ENCODE measurements around the gene RNF115. TPM values are rescaled to one million over a fixed set of nuclear protein-coding genes. Genes with fewer than 3 reads are reported as not detected.

RNF115 gene
- total and polyA plus RNA-seq, 2 of the 4 experiments (the other 2 are of a cell fraction), result 13.5 to 22.9 TPM

DNA sequence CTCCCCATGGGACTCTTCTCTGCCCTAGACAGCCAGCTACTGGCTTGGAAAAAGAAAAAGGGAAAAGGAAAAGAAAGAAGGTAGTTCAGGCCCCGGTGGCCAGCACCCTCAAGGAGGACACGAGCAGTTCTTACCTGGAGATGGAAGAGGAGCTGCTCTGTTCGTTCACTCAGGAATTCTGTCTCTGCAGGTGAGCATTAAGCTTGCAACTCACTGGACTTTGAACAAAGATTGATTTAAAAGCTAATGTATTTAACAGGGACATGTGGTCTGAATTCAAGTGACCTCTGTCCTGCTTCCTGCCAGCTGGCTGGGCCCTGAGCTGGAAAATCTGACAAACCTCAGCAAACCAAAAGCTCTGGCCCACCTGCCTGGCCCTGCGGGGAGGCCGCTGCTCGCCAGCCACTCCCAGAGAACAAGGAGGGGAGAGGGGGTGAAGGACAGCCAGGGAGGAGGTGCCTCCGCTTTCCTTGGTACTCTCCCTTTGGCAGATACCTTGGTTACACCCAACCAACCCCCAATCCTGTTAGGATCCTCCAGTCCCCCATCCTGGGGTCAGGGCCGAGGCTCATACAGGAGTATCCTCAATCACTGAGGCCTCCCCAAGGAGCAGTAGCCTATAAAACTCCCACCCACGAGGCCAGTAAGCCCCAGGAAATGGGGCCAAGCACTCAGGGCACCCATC, 116.6 kb downstream of the RNF115 start, which contains the start of gene PDZK1:
PDZK1 (minus strand) TSS at position 186 of the 685 bp plus-strand sequence. CDS start 19,347 bp downstream, outside the sequence.
- H2BK15ac ChIP-seq (ENCODE audit: low read depth, low read length), result peak within 1 kb of the TSS; percentile 18; the same call in 1 of the 3 replicates
- H2AFZ ChIP-seq (replicated peaks; ENCODE audit: low read length, poor library complexity), result peak within 1 kb of the TSS; percentile 81
- no peak within 1 kb of the TSS for H3K4me2 ChIP-seq (ENCODE audit: low read depth, low read length)
- intact Hi-C loops (cut with micrococcal nuclease), result no loop called here
- H2AK9ac ChIP-seq (replicated peaks; ENCODE audit: low read depth, low read length, poor library complexity), result peak within 1 kb of the TSS; percentile 77
- 83% methylated on average over 1 of the region's 9 CpGs; no CpG with 5 or more reads in 1 of the 2 experiments for WGBS, 2 experiments (ENCODE audit: extremely low coverage in 2 of 2, insufficient read length in 1 of 2)
- no peak within 1 kb of the TSS for H3K9ac ChIP-seq (ENCODE audit: low read depth, low read length)
- peak within 1 kb of the TSS; percentile 26; the same call in 1 of the 2 replicates for H3K18ac ChIP-seq (ENCODE audit: low read depth, low read length)
- H3K56ac ChIP-seq (ENCODE audit: extremely low read depth, insufficient read depth, low read length), result no peak within 1 kb of the TSS
- H3K9me1 ChIP-seq (ENCODE audit: insufficient read depth, low read length), result peaks cover 15% of the 10 kb centered on the region
- H3K9me3 ChIP-seq (ENCODE audit: control insufficient read depth, insufficient read depth, low read length), result no peaks in the 10 kb centered on the region
- no peak within 1 kb of the TSS for H2BK5ac ChIP-seq (ENCODE audit: low read depth, low read length, poor library complexity, severe bottlenecking)
- in situ Hi-C loops (cut with MboI; ENCODE audit: low sequenced_read_pairs), result no loop called here
- H3K27me3 ChIP-seq (ENCODE audit: control insufficient read depth, insufficient read depth, low read length), result no peaks in the 10 kb centered on the region
- peak within 1 kb of the TSS; percentile 38 for H3K14ac ChIP-seq (replicated peaks; ENCODE audit: low read depth, low read length)
- peak within 1 kb of the TSS; percentile 15; the same call in 1 of the 2 replicates for H4K5ac ChIP-seq (ENCODE audit: low read depth, low read length)
- peak within 1 kb of the TSS; percentile 70 for H2BK120ac ChIP-seq (ENCODE audit: low read depth, low read length)
- H3K36me3 ChIP-seq (ENCODE audit: control insufficient read depth, insufficient read depth, low read length), result no peaks in the 10 kb centered on the region
- ChIA-PET POLR2A (ENCODE audit: unreplicated experiment) (no interaction called here), CTCF (interaction anchor here (1.2 to 1.9 kb wide), 2 partner anchors 12 to 14 kb away, joined by 3 to 4 read pairs; no protein-coding TSS in a partner anchor)
- peak within 1 kb of the TSS; percentile 86 for H3K23ac ChIP-seq (ENCODE audit: low read depth, low read length)
- DNase-seq (no peak), ATAC-seq (ENCODE audit: low read depth) (no peak)
- no peak within 1 kb of the TSS for H3K4me3 ChIP-seq (ENCODE audit: insufficient read depth, low read depth, low read length)
- no peaks in the 10 kb centered on the region for H3K79me1 ChIP-seq (ENCODE audit: low read depth in 1 of 2, low read length in 2 of 2)
- H3K4ac ChIP-seq (ENCODE audit: low read depth, low read length), result peak within 1 kb of the TSS; percentile 60; the same call in 1 of the 2 replicates
- peak within 1 kb of the TSS; percentile 65 for H2AK5ac ChIP-seq (ENCODE audit: low read depth, low read length)
- no peaks in the 10 kb centered on the region for H4K20me1 ChIP-seq (ENCODE audit: insufficient read depth, low read length)
- peaks cover 17% of the 10 kb centered on the region for H3K4me1 ChIP-seq (ENCODE audit: control insufficient read depth, insufficient read depth, low read length)
- peak within 1 kb of the TSS; percentile 20; the same call in 1 of the 2 replicates for H2BK20ac ChIP-seq (ENCODE audit: low read depth, low read length)
- no peak within 1 kb of the TSS for H3K27ac ChIP-seq (ENCODE audit: insufficient read depth, low read length)
- TF ChIP-seq NFE2L2 (IDR thresholded peaks at IDR 0.05; ENCODE audit: low read depth, low read length) (no peak), SMC3 (IDR thresholded peaks at IDR 0.05; ENCODE audit: low read depth, low read length) (no peak), RCOR1 (IDR thresholded peaks at IDR 0.05; ENCODE audit: insufficient replicate concordance, low read length) (no peak), CEBPB (IDR thresholded peaks at IDR 0.05; ENCODE audit: low read depth, low read length) (no peak)
- dilution Hi-C loops (cut with HindIII; ENCODE audit: low sequenced_read_pairs, unreplicated experiment), result no loop called here
- peak within 1 kb of the TSS; percentile 32 for H4K91ac ChIP-seq (ENCODE audit: insufficient read depth, low read depth, low read length)
- peak within 1 kb of the TSS in 1 of 2 experiments; percentile 65; a peak in 2 of 4 replicates for H4K8ac ChIP-seq (ENCODE audit: low read depth in 2 of 2, low read length in 2 of 2)
- BruUV-seq (replicated peaks), result no TSS peak

Data from IMR-90 (cell line).